ENCODE data around the gene TBXA2R. TPM values are rescaled to one million over a fixed set of nuclear protein-coding genes. Genes with fewer than 3 reads are reported as not detected.
"Not testable (repeated sequence)": the region's sequence is repeated elsewhere in the genome, so short reads cannot be mapped to it uniquely, and the experiment has no call there.

Gene TBXA2R
- total and polyA plus RNA-seq, 8 donors: 0.37 to 2.6 (median 1.0) TPM; not detected in 3

- Histone ChIP-seq H3K36me3 (no peaks in the 10 kb centered on the region), H3K4me3 (no peak overlapping the region), H3K4me1 (peaks cover 14 to 23% (median 21%) of the 10 kb centered on the region in 4 donors), H3K9me3 (no peaks in the 10 kb centered on the region), H3K27ac (peak overlapping the region in 1 of 5 donors; percentile 44), H3K27me3 (peaks cover 2 to 31% (median 18%) of the 10 kb centered on the region in 3 donors)
- intact Hi-C loops (cut with DNase I; ENCODE audit: low total_unique reads): no loop called here
- peak; percentile 34 to 75 for DNase-seq
- 43 to 66% (median 55%) methylated on average over 17 to 31 of the region's 31 CpGs for WGBS, 5 donors
- TF ChIP-seq CTCF (IDR thresholded peaks at IDR 0.05) (no peak), POLR2A (IDR thresholded peaks at IDR 0.05) (no peak), POLR2AphosphoS5 (IDR thresholded peaks at IDR 0.05) (no peak), EP300 (IDR thresholded peaks at IDR 0.05) (no peak)
These were observed 19.8 kb downstream of the TBXA2R start for GRCh38 chr19:3586707-3587346.

- WGBS, 5 donors: 25 to 58% (median 27%) methylated on average over 10 to 16 of the region's 16 CpGs
- Histone ChIP-seq H3K27ac (peak overlapping the region in 1 of 5 donors; percentile 42), H3K9me3 (no peaks in the 10 kb centered on the region), H3K4me3 (peak overlapping the region; percentile 27 to 47 (median 37)), H3K36me3 (no peaks in the 10 kb centered on the region), H3K27me3 (peaks cover 2 to 31% (median 18%) of the 10 kb centered on the region in 3 donors), H3K4me1 (peaks cover 14 to 23% (median 21%) of the 10 kb centered on the region in 4 donors)
- peak in 1 of 2 donors; percentile 39 for DNase-seq
- TF ChIP-seq CTCF (IDR thresholded peaks at IDR 0.05): peak in 2 of 7 experiments; percentile 39 to 40
- no peak for TF ChIP-seq POLR2A (IDR thresholded peaks at IDR 0.05)
- no peak for TF ChIP-seq EP300 (IDR thresholded peaks at IDR 0.05)
- intact Hi-C loops (cut with DNase I; ENCODE audit: low total_unique reads): no loop called here
These were observed 20.5 kb downstream of the TBXA2R start for GRCh38 chr19:3586127-3586626.

- intact Hi-C loops (cut with DNase I; ENCODE audit: low total_unique reads): no loop called here
- no peaks in the 10 kb centered on the region for H3K36me3 ChIP-seq
- H3K4me1 ChIP-seq: peaks cover 14 to 26% (median 21%) of the 10 kb centered on the region in 4 donors
- peak within 1 kb of the TSS in 2 of 5 donors; percentile 21 to 42 for H3K27ac ChIP-seq
- WGBS, 5 donors: 2 to 30% (median 7%) methylated on average over 2 to 78 of the region's 84 CpGs
- DNase-seq: peak in 1 of 2 donors; percentile 26
- TF ChIP-seq POLR2A (IDR thresholded peaks at IDR 0.05): no peak
- no peak for TF ChIP-seq CTCF (IDR thresholded peaks at IDR 0.05)
- peak within 1 kb of the TSS; percentile 27 to 47 (median 37) for H3K4me3 ChIP-seq
- peaks cover 2 to 31% (median 18%) of the 10 kb centered on the region in 3 donors for H3K27me3 ChIP-seq
- no peaks in the 10 kb centered on the region for H3K9me3 ChIP-seq
These were observed 21.2 kb downstream of the TBXA2R start, which contains the start of gene GIPC3 for GRCh38 chr19:3585301-3586126. Gene GIPC3, plus strand, starts transcription at chr19:3585478. Its CDS starts 120 bp downstream, at chr19:3585598.

- H3K9me3 ChIP-seq; H3K27ac ChIP-seq; H3K36me3 ChIP-seq; DNase-seq; intact Hi-C loops (cut with DNase I; ENCODE audit: low total_unique reads); H3K4me3 ChIP-seq: not testable (repeated sequence)
- Histone ChIP-seq H3K4me1 (peaks cover 14 to 29% (median 21%) of the 10 kb centered on the region in 4 donors), H3K27me3 (peaks cover 2 to 31% (median 18%) of the 10 kb centered on the region in 3 donors)
- 79 to 90% (median 83%) methylated on average over 15 of the region's 15 CpGs for WGBS, 5 donors
These were observed 22.5 kb downstream of the TBXA2R start for GRCh38 chr19:3584036-3584802.

- peaks cover 11 to 30% (median 17%) of the 10 kb centered on the region in 4 donors for H3K4me1 ChIP-seq
- H3K27me3 ChIP-seq: peaks cover 2 to 30% (median 18%) of the 10 kb centered on the region in 3 donors
- intact Hi-C loops (cut with DNase I; ENCODE audit: low total_unique reads); H3K27ac ChIP-seq; H3K9me3 ChIP-seq; DNase-seq; H3K4me3 ChIP-seq: not testable (repeated sequence)
- peaks cover 0 to 12% (median 3%) of the 10 kb centered on the region in 4 donors for H3K36me3 ChIP-seq
- 76 to 85% (median 82%) methylated on average over 4 of the region's 4 CpGs for WGBS, 5 donors
These were observed 24.9 kb downstream of the TBXA2R start for GRCh38 chr19:3581792-3582191.
